OCI-LY7 (cell line): ENCODE data around the gene COL23A1. TPM values are rescaled to one million over a fixed set of nuclear protein-coding genes. Genes with fewer than 3 reads are reported as not detected.

Experiments
- BruUV-seq: library from RNA; stranded (reverse); fragments of 400-500 nt; replicated peaks from 2 replicates; lab custom pipeline; 2021; lab: Mats Ljungman, UMichigan
- CTCF ChIA-PET: fragments of 300-600 bp; sonication (Branson Sonifier 250); formaldehyde crosslinking; loops from one replicate; lab custom pipeline; 2022; ENCODE audit warnings: antibody characterized with exemption; ENCODE audit not compliant: unreplicated experiment; lab: Charles Lee
- POLR2A ChIA-PET: fragments of 300-600 bp; sonication (Branson Sonifier 250); formaldehyde crosslinking; loops from one replicate; lab custom pipeline; 2022; ENCODE audit warnings: antibody characterized with exemption; lab: Charles Lee
- DNase-seq: peaks from one replicate; pipeline ENCODE4 v3.0.0-alpha.2; 2015; ENCODE audit warnings: low spot score
- H2AFZ ChIP-seq: fragments of 200-600 bp; sonication (generic), shearing (Covaris generic); 2 replicates; pipeline ENCODE4 v1.6.1; 2014; ENCODE audit warnings: mild to moderate bottlenecking, antibody characterized with exemption, low read length, moderate library complexity
- H3K27ac ChIP-seq: fragments of 200-600 bp; sonication (generic); 2 replicates; pipeline ENCODE4 v1.5.1; 2014; ENCODE audit warnings: mixed run types, low read depth, mild to moderate bottlenecking, moderate library complexity, low read length, inconsistent platforms; ENCODE audit not compliant: poor library complexity, severe bottlenecking
- H3K36me3 ChIP-seq: fragments of 200-600 bp; sonication (generic); 2 replicates; pipeline ENCODE4 v1.6.1; 2014; ENCODE audit warnings: mild to moderate bottlenecking, antibody characterized with exemption, low read length, moderate library complexity, mixed read lengths; ENCODE audit not compliant: insufficient read depth
- H3K4me1 ChIP-seq: fragments of 200-600 bp; sonication (generic); 2 replicates; pipeline ENCODE4 v1.5.1; 2014; ENCODE audit warnings: mild to moderate bottlenecking, low read length; ENCODE audit not compliant: insufficient read depth, poor library complexity, severe bottlenecking
- H3K4me2 ChIP-seq: fragments of 200-600 bp; sonication (generic); 2 replicates; pipeline ENCODE4 v1.6.1; 2014; ENCODE audit warnings: mild to moderate bottlenecking, low read length
- H3K4me3 ChIP-seq: fragments of 200-600 bp; sonication (generic); 2 replicates; pipeline ENCODE4 v1.5.1; 2014; ENCODE audit warnings: mild to moderate bottlenecking, low read depth, low read length; ENCODE audit not compliant: poor library complexity, severe bottlenecking
- H3K79me2 ChIP-seq: fragments of 200-600 bp; sonication (generic); 2 replicates; pipeline ENCODE4 v1.6.1; 2016; ENCODE audit warnings: low read depth, mild to moderate bottlenecking, low read length, moderate library complexity, mixed read lengths; ENCODE audit not compliant: insufficient read depth
- H3K9me2 ChIP-seq: fragments of 200-600 bp; sonication (generic); 2 replicates; pipeline ENCODE4 v1.6.1; 2016; ENCODE audit warnings: mild to moderate bottlenecking, low read length, mixed read lengths; ENCODE audit not compliant: insufficient read depth
- H3K9me3 ChIP-seq: fragments of 200-600 bp; sonication (generic); 2 replicates; pipeline ENCODE4 v1.6.1; 2014; ENCODE audit warnings: mild to moderate bottlenecking, mixed run types, low read length, mixed read lengths
- H4K20me1 ChIP-seq: fragments of 200-600 bp; sonication (generic); 2 replicates; pipeline ENCODE4 v1.6.1; 2014; ENCODE audit warnings: mild to moderate bottlenecking, antibody characterized with exemption, low read length, moderate library complexity, mixed read lengths; ENCODE audit not compliant: insufficient read depth
- CTCF ChIP-seq: fragments of 200-600 bp; sonication (generic); conservative IDR thresholded peaks from 2 replicates; pipeline ENCODE4 v1.5.1; 2014; ENCODE audit warnings: mild to moderate bottlenecking, antibody characterized with exemption, low read length, moderate library complexity, mixed read lengths
- EZH2phosphoT487 ChIP-seq: fragments of 200-600 bp; sonication (generic); IDR thresholded peaks from 2 replicates; pipeline ENCODE4 v1.6.1; 2018; ENCODE audit warnings: low read depth, borderline replicate concordance, mild to moderate bottlenecking, mixed run types, antibody characterized with exemption, low read length, moderate library complexity, mixed read lengths
- intact Hi-C: fragments of 100-400 bp; cut with micrococcal nuclease; formaldehyde crosslinking; loops from one replicate; pipeline ENCODE4 v1.10.0; 2022; ENCODE audit not compliant: unreplicated experiment
- total RNA-seq, 2 experiments: library from RNA; depleted of rRNA in 1 of 2; stranded (reverse); fragments of >200 nt in 1 of 2; shearing (Covaris generic) in 1 of 2; gene quantifications; 2 replicates each; pipeline ENCODE4 v1.2.3, GENCODE V29; 2014 to 2022

COL23A1 gene
- total RNA-seq, 2 experiments from 2014 or later = 0.53 TPM; not detected in 1

- intact Hi-C loops = no loop called here
- Histone ChIP-seq H3K4me2 (no peak overlapping the region), H3K4me1 (no peaks in the 10 kb centered on the region), H3K9me3 (no peaks in the 10 kb centered on the region), H3K9me2 (no peaks in the 10 kb centered on the region), H3K36me3 (no peaks in the 10 kb centered on the region), H3K79me2 (no peaks in the 10 kb centered on the region), H3K4me3 (no peak overlapping the region), H2AFZ (no peak overlapping the region), H3K27ac (no peak overlapping the region), H4K20me1 (no peaks in the 10 kb centered on the region)
- no TSS peak for BruUV-seq
- POLR2A ChIA-PET = no interaction called here
- CTCF ChIA-PET = no interaction called here
- no peak for TF ChIP-seq CTCF
- TF ChIP-seq EZH2phosphoT487 = no peak
- DNase-seq = no peak
Measured at GRCh38 chr5:178576591-178577351, 13.4 kb downstream of the COL23A1 start.

GRCh38 chr5:178573216-178573615 is 17.0 kb downstream of the COL23A1 start:
- intact Hi-C loops = no loop called here
- H3K27ac ChIP-seq = no peak overlapping the region
- no peaks in the 10 kb centered on the region for H3K79me2 ChIP-seq
- H3K4me1 ChIP-seq = no peaks in the 10 kb centered on the region
- H3K9me2 ChIP-seq = no peaks in the 10 kb centered on the region
- no peak for TF ChIP-seq EZH2phosphoT487
- no peak for TF ChIP-seq CTCF
- no peak overlapping the region for H2AFZ ChIP-seq
- ChIA-PET CTCF (no interaction called here), POLR2A (interaction anchor here (0.5 kb wide), 1 partner anchor 272 kb away, joined by 3 read pairs; no protein-coding TSS in a partner anchor)
- no peak overlapping the region for H3K4me2 ChIP-seq
- H3K9me3 ChIP-seq = no peaks in the 10 kb centered on the region
- H4K20me1 ChIP-seq = no peaks in the 10 kb centered on the region
- H3K4me3 ChIP-seq = no peak overlapping the region
- BruUV-seq = no TSS peak
- no peak for DNase-seq
- no peaks in the 10 kb centered on the region for H3K36me3 ChIP-seq

GRCh38 chr5:178572617-178573016 is 17.6 kb downstream of the COL23A1 start:
- no peak overlapping the region for H3K4me3 ChIP-seq
- no TSS peak for BruUV-seq
- no peaks in the 10 kb centered on the region for H4K20me1 ChIP-seq
- H3K36me3 ChIP-seq = no peaks in the 10 kb centered on the region
- H3K4me2 ChIP-seq = no peak overlapping the region
- DNase-seq = no peak
- ChIA-PET CTCF (no interaction called here), POLR2A (interaction anchor here (0.5 kb wide), 1 partner anchor 272 kb away, joined by 3 read pairs; no protein-coding TSS in a partner anchor)
- TF ChIP-seq CTCF = no peak
- TF ChIP-seq EZH2phosphoT487 = no peak
- intact Hi-C loops = no loop called here
- H3K9me3 ChIP-seq = no peaks in the 10 kb centered on the region
- no peaks in the 10 kb centered on the region for H3K9me2 ChIP-seq
- H3K4me1 ChIP-seq = no peaks in the 10 kb centered on the region
- H2AFZ ChIP-seq = no peak overlapping the region
- no peak overlapping the region for H3K27ac ChIP-seq
- H3K79me2 ChIP-seq = no peaks in the 10 kb centered on the region
